Muscle of arm (tissue), 14 donors: ENCODE data around the gene SURF4. TPM values are rescaled to one million over a fixed set of nuclear protein-coding genes. Genes with fewer than 3 reads are reported as not detected.
A peak's percentile ranks its signal among the peaks of the same experiment; 100 is the strongest.

Source experiments
- DNase-seq: peaks from one replicate; pipeline ENCODE4 v3.0.0-alpha.2; 2013
- long read RNA-seq, 11 donors: transcript quantifications; one replicate each; lab custom pipeline, GENCODE V29; 2026
- polyA plus RNA-seq, 12 donors: library from polyadenylated mRNA; unstranded; fragments of 120-200 nt; gene quantifications; one replicate each; pipeline ENCODE4 v1.2.1, GENCODE V29; 2013; ENCODE audit not compliant: insufficient read length in 12 of 12

SURF4 gene
- polyA plus RNA-seq = 100 to 1,000 TPM in 6 of 12 donors, 10 to 100 TPM in 5, not detected in 1; 87.0 to 138 (median 100) TPM
- long read RNA-seq, donor 1, transcript SURF4-202 (6 exons, 2,984 nt) = major isoform, 54 of 59 reads
- long read RNA-seq, donor 1, partial matches to known transcripts = 5 of 59 reads
- long read RNA-seq, donor 1, other reads (novel, unspliced or antisense) = 0 of 59 reads
- long read RNA-seq, donor 2, transcript SURF4-202 (6 exons, 2,984 nt) = major isoform, 40 of 41 reads
- long read RNA-seq, donor 2, partial matches to known transcripts = 0 of 41 reads
- long read RNA-seq, donor 2, other reads (novel, unspliced or antisense) = 0 of 41 reads
- long read RNA-seq, donor 3, transcript SURF4-202 (6 exons, 2,984 nt) = major isoform, 19 of 19 reads
- long read RNA-seq, donor 3, partial matches to known transcripts = 0 of 19 reads
- long read RNA-seq, donor 3, other reads (novel, unspliced or antisense) = 0 of 19 reads
- long read RNA-seq, donor 4, transcript SURF4-202 (6 exons, 2,984 nt) = major isoform, 19 of 19 reads
- long read RNA-seq, donor 4, partial matches to known transcripts = 0 of 19 reads
- long read RNA-seq, donor 4, other reads (novel, unspliced or antisense) = 0 of 19 reads
- long read RNA-seq, donor 5 = 0 reads
- long read RNA-seq, donor 6, transcript SURF4-202 (6 exons, 2,984 nt) = major isoform, 20 of 20 reads
- long read RNA-seq, donor 6, partial matches to known transcripts = 0 of 20 reads
- long read RNA-seq, donor 6, other reads (novel, unspliced or antisense) = 0 of 20 reads
- long read RNA-seq, donor 7, transcript SURF4-202 (6 exons, 2,984 nt) = major isoform, 22 of 22 reads
- long read RNA-seq, donor 7, partial matches to known transcripts = 0 of 22 reads
- long read RNA-seq, donor 7, other reads (novel, unspliced or antisense) = 0 of 22 reads
- long read RNA-seq, donor 8, transcript SURF4-202 (6 exons, 2,984 nt) = major isoform, 46 of 52 reads
- long read RNA-seq, donor 8, partial matches to known transcripts = 5 of 52 reads
- long read RNA-seq, donor 8, other reads (novel, unspliced or antisense) = 0 of 52 reads
- long read RNA-seq, donor 9, transcript SURF4-202 (6 exons, 2,984 nt) = major isoform, 23 of 23 reads
- long read RNA-seq, donor 9, partial matches to known transcripts = 0 of 23 reads
- long read RNA-seq, donor 9, other reads (novel, unspliced or antisense) = 0 of 23 reads
- long read RNA-seq, donor 10, transcript SURF4-202 (6 exons, 2,984 nt) = major isoform, 31 of 32 reads
- long read RNA-seq, donor 10, partial matches to known transcripts = 0 of 32 reads
- long read RNA-seq, donor 10, other reads (novel, unspliced or antisense) = 0 of 32 reads
- long read RNA-seq, donor 11, transcript SURF4-202 (6 exons, 2,984 nt) = major isoform, 44 of 45 reads
- long read RNA-seq, donor 11, partial matches to known transcripts = 0 of 45 reads
- long read RNA-seq, donor 11, other reads (novel, unspliced or antisense) = 0 of 45 reads

DNA sequence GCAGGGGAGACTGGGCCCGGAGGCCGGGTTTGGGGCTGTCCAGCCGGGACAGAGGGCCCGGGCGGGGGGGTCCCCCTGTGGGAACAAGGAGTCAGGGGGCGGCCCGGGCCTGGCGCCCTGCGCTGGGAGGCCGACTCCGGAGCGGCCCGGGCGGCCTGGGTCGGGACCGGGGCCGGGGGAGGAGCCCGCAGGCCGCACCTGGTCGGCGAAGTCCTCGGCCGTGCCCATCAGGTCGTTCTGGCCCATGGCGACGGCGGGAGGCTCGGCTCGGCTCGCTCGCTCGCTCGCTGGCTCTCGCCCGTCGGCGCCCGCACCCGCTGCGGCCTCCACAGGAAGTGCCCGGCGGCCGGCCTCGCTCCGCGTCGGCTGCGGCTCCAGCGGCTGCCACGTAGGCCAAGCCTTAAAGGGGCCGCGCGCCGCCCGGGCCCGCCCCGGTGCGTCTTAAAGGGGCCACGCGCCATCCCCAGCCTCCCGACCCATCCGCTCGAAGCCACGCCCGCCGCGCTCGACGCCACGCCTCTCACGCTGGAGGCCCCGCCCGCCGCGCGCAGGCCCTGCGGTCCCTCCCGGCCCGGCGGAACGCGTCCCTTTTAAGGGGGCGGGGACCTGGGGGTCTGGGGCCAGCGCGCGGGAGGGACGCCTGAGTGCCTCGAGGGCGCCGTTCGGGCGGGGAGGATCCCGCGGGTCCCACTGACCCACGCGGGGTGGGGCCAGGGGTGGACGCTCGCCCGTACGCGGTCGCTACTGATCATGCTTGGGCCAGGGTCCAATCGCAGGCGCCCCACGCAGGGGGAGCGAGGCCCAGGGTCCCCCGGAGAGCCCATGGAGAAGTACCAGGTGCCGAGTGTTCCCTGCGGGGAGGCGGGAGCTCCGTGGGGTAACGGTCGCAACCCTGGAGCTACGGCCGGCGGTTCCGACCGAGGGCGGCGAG lies at the start of gene SURF4, which contains the start of gene STKLD1:
TSS of gene SURF4 (minus strand) at position 337 of the 931 bp plus-strand sequence. CDS start at position 246, 91 bp downstream.
TSS of gene STKLD1 (plus strand) at position 643 of the 931 bp plus-strand sequence. CDS start at position 751, 108 bp downstream.
- DNase-seq = peak; percentile 95

DNA sequence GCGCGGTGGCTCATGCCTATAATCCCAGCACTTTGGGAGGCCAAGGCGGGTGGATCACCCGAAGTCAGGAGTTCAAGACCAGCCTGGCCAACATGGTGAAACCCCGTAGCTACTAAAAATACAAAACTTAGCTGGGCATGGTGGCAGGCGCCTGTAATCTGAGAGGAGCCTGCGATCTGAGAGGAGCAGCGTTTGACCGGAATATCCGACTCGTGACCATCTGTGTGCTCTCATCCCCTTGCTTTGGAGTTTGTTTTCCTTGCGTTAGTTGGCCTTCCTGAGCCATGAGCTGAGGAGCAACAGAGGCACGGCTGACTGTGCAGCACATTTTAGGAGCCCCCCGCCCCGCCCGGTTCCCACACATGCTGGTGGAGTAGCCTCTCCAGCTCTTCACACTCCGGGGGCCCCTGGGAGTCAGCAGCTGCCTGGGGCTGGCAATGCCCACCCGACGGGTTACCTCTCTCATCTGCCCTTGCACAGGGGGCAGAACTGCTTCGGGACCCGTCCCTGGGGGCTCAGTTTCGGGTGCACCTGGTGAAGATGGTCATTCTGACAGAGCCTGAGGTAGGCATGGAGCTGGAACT lies 49.3 kb upstream of the SURF4 start:
- no peak for DNase-seq

DNA sequence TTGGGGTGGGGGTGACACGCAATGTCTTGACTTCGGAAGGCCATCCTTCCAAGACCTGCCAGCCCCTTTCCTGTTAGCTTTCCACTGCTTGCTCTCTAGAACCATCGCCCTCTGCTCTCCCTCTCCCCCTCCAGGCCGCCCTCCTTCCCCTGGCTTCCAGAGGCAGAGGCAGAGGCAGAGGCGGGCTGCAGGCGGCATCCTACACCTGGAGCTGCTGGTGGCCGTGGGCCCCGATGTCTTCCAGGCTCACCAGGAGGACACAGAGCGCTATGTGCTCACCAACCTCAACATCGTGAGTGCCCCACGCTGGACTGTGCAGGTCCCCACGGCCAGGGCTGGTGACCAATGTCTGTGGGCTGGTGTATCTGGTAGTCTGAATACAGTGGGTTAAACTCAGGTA lies 48.3 kb upstream of the SURF4 start:
- no peak for DNase-seq

DNA sequence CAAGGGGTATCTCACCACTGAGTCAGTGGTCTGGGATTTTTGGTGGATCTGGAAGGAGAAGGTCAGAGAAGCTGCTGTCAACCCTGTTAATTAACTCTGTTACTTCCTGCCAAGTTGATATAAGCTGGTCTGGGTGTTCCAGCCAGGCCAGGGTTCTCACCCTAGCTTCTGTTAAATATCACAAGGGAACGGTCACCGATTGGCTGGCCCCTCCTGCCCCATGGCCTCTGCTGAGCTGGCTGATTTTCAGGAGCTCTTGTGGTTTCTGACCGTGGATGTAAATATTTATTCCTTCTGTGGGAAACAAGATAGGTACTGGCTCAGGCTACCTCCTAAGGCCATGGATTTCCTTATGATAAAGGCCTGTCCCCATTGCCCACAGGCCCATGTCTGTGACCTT lies 47.4 kb upstream of the SURF4 start:
- DNase-seq = no peak

DNA sequence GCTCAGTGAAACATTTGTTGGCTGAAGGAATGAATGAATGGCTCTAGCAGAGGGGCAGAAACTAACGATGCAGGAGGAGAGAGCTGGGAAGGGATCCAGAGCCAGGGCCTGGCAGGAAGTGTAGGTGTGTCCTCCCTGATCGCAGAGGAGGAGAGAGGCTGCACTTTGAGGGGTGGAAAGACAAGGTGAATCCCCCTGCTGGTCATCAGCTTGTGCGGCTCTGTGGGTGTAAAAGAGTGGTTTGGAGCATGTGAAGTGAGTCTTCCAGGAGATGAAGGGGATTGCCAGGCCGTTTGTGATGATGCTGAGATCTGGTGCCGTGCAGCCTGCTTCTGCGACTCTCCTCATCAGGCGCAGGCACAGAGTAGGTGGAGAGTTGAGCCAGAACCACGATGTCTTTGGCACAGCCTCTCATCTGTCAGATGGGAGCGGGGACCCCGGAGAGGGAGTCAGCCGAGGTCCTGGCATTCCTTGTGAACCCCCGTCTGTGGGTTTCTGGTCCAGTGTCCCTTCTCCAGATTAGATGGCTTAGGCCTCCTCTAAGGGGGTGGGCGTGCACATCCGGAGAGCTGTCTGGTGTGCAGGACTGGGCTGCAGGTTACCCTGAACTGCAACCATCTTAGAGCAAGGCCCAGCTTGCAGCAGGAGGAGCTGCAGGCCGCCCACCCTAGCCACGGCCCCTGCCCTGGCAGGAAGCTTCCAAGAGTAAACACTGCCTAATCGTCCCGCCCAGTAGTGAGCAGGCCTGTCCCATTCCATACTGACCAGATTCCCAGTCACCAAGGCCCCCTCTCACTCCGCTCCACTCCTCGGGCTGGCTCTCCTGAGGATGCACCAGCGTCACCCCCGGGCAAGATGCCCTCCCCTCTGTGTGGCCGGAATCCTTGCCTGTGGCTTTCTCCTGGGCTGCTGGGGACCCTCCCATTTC lies 46.0 kb upstream of the SURF4 start, which contains the start of gene ADAMTS13:
TSS of gene ADAMTS13 (plus strand) at position 753 of the 928 bp plus-strand sequence. CDS start at position 830, 77 bp downstream.
- DNase-seq = no peak

DNA sequence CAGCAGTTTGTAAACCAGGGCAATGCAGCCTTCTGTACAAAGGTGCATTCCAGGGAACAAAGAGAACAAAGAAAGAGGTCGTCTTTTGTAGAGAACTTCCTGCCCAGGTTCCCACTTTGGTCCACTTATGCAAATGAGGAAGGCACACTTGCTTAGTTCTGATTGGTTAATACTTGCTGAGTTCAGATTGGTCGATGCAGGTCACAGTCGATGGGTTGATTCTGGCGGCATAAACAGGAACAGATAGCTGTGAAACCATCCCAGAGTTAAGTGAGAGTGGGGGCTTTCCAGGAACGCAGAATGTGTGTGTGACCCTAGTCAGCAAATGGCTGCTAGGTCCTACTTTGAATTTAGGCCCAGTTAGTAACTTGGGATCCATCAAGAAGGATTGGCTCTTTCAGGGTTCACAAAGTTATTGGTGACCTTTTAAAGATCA lies 44.5 kb upstream of the SURF4 start:
- DNase-seq = no peak

DNA sequence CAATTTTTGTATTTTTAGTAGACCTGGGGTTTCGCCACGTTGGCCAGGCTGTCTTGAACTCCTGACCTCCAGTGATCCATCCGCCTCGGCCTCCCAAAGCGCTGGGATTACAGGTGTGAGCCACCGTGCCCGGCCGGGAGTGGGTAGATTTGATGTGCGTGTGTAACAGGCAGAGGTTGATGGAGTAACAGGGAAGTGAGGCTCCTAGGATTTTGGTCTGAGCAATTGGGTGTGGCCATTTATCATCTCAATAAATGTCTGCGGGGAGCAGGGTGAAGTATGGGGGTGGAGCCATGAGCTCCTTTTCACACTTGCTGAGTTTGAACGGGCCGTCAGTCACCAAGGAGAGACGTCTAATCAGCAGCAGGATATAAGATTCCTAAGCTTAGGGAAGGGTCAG lies 43.1 kb upstream of the SURF4 start:
- DNase-seq = no peak

DNA sequence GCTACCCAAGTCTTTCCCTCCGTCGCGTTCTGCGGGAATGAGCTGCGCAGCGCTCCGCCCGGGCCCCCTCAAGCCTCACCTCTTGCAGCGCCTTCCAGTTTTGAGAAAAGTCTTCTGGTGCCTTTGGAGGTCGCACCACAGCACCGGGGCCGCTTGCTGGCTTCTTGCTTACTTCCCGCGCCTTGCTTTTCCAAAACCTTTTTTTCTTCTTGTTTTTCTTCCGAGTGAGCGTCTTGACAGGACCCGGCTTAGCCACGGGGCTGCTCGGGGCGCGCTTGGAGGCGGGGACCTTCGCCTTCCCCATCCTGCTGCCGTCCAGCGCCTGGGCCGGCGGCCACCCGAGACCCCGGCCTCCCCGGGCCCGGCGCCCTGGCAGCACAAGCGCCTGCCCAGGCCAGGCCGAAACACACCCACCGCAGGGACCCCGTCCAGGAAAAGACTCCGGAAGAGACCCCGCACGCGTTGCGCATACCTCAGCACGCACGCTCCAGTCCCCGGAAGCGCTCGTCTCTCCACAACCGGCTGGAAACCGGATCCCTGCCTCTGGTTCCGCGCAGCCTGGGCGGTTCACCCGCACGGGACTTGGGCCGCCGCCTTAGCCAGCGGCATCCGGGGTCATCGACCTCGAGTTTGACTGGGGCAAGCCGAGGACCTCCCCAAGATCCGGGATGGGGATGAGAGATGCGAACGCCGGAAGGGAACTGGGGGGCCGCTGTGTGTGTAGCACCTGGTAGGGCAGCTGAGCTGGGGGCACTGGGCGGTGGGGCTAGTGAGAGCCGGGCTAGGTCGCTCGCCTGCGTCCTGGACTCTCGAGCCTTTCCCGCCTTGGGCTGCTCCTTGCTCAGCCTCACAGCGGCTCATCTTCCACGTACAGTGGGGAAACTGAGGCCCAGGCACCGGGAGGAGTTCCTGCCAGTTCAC lies 41.9 kb upstream of the SURF4 start, which contains the start of gene REXO4:
TSS of gene REXO4 (minus strand) at position 470 of the 921 bp plus-strand sequence. CDS start at position 304, 166 bp downstream.
- DNase-seq = peak; percentile 86

DNA sequence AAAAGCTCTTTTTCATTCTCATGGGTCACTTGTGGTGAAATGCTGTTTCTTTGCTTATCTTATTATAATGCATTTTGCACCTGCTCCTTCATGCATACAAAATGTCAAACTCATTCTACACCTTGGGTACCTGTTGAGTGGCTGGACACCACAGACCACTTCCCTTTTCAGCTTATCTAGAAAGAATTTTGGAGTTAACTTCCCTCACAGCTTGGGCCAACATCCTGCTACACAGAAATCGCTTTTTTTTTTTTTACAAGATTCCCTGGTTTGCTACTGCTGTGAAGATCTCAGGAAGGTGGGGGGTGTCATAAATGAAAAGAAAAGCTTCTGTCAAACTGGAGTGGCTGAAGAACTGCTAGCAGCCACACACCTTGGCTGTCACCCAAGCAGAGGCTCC lies 39.3 kb upstream of the SURF4 start:
- DNase-seq = no peak

DNA sequence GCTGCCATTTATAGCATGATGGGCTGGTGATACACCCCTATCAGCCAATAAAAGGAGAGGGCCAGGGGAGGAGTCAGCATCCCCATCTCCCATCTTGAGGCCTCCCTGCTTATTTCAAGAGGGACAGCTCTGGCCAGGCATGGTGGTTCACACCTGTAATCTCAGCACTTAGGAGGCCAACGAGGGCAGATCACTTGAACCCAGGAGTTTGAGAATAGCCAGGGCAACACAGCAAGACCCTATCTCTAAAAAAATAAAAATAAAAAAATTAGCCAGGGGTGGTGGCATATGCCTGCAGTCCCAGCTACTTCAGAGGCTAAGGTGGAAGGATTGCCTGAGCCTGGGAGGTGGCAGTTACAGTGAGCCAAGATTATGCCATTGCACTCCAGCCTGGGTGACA lies 32.2 kb upstream of the SURF4 start:
- no peak for DNase-seq

DNA sequence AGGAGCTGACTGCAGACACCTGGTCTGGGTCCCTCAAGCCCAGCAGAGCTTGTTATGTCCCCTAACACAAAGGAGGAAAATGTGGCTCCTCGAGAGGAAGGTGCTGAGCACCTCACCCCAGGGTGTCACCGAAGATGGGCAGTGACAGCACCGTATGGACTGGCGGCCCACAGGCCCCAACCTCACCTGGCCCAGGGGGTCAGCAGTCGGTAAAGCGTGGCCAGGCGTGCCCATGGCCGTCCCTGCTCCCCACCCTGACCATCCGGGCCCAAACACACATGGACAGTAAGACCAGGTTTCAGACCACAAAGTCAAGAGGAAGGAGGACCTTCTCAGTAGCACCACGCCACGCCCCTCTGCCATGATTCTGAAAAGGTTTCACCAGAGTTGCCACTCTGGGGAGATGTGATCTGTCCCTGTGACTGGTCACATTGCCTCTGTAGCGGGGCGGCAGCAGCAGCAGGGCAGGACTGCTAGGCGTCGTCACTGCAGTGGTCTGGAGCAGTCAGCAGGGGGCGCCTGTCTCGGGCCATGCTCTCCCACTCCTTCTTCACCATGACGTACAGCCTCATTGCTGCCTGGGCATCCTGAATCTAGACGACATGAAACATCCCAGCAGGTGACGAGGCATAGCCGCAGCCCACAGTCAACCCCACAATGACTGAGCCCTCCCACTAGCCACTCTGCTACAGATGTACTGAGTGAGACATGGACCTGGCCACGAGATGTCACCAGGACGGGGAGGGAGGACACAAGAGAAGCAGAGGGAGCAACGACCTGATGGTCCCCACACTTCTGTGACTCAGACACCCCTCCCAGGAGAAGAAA lies 30.8 kb upstream of the SURF4 start:
- peak; percentile 58 for DNase-seq

DNA sequence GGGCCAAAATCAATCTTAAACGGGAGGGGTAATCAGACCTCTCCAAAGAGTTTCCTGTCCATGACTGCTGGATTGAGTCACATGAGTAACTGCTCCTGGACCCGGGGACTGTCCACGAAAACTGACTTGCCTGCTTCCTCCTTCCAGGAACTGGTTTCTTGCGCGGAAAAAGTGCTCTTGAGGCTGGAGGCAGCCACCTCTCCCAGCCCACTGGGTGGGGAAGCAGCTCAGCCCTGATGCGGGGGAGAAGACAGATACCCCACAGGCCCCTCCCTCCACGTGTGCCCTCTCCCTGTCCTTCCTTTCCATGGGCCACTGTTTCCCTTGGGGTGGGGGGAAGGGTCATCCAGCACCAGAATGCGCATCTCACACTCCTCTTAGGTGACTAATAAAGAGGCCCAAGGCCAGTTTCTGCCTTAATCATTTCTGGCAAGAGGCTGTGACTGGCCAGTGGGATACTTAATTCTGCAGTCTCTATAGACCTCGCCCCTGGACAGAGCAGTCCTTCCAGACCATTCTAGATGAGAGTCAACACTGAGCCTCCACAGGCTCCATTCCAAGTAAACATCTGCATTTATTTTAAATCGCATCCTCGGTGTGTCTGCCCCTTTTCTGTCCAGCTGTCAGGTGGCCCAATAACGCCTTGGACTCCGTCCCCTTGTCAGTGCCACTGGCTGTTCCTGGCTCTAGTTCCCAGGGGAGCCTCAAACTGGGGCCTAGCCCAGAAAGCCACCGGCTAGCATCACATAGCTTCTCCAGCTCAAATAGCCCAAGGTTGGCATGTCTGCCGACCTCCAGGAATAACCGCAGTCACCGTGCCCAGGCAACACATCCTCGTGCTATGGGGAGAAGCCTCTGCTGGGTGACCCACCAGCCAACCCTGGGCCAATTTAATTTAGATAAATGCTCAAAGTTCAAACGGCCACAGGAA lies 29.9 kb upstream of the SURF4 start:
- peak; percentile 56 for DNase-seq

DNA sequence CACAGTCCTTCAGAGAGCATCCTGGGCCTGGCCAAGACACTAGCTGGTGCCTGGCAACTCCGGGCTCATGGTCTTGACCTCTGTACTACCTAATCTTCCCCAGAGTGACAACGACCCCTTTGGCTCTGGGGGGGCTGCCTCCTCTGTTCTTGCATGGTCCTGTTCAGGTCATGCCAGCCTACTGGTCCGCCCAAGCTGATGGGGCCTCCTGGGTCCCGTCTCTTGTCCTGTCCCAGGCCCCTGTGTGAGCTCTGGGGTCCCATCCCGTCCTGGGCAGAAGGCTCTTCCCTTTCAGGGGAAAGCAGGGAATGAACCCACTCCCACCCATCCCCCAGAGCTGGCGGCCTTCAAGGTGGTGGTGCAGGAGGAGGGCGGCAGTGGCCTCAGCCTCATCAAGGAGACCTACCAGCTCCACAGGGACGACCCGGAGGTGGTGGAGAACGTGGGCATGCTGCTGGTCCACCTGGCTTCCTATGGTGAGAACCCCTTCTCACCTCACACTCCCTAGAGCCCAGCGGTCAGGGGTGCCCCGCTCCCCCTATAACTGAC lies 28.7 kb upstream of the SURF4 start:
- DNase-seq = no peak

DNA sequence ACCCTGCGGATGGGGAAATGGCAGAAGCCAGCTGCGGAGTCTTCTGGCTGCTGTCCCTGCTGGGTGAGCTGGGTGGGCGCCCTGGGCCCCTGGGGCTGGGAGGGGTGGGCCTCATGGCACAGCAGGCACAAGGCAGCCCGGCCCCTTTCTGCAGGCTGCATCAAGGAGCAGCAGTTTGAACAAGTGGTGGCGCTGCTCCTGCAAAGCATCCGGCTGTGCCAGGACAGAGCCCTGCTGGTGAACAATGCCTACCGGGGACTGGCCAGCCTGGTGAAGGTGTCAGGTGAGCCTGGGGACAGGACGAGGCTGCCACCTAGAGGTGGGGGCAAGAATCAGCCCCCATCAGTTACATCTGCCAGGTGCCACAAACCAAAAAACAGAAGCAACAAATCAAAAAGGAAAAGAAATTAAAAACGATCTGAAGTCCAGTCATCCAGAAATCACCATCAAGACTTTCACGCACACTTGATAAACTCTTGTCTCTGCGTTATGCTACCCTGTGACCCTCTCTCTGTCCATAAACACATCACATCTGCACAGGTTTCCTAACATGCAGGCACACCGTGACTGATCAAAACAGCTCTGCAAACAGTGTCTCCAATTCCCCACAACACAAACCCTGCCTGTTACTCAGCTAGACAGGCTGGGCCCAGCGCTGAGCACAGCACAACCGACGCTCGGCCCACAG lies 28.1 kb upstream of the SURF4 start:
- no peak for DNase-seq
